H1 (cell line): ENCODE measurements around the gene POLR2A.

Experiments
- CHD1 ChIP-seq: IDR thresholded peaks from 2 replicates; pipeline ENCODE4 v1.6.1; 2012; ENCODE audit warnings: low read depth, low read length, improper control_type of control experiment
- CHD2 ChIP-seq: IDR thresholded peaks from 2 replicates; pipeline ENCODE4 v1.6.1; 2012; ENCODE audit warnings: low read length, improper control_type of control experiment
- EP300 ChIP-seq, 2 experiments: IDR thresholded peaks; 1 replicate in 1 of 2; 2 replicates in 1 of 2; pipeline ENCODE4 v1.6.1; 2011 to 2012; ENCODE audit warnings: low read depth in 2 of 2, low read length in 2 of 2, mild to moderate bottlenecking in 2 of 2, borderline replicate concordance in 1 of 2, inconsistent platforms in 1 of 2, moderate library complexity in 1 of 2
- GABPA ChIP-seq: IDR thresholded peaks from 2 replicates; pipeline ENCODE4 v1.6.1; 2011; ENCODE audit warnings: mild to moderate bottlenecking, low read length, moderate library complexity, borderline replicate concordance; ENCODE audit not compliant: insufficient read depth
- HDAC6 ChIP-seq: IDR thresholded peaks from one replicate; pipeline ENCODE4 v1.7.1; 2012; ENCODE audit warnings: low read depth, mild to moderate bottlenecking, inconsistent platforms, low read length, moderate library complexity
- KDM1A ChIP-seq: fragments of 200-600, 300-600 bp; sonication (generic); IDR thresholded peaks from 2 replicates; pipeline ENCODE4 v1.7.1; 2016; ENCODE audit warnings: mild to moderate bottlenecking, low read length, borderline replicate concordance
- PHF8 ChIP-seq: fragments of 200-600 bp; sonication (generic); conservative IDR thresholded peaks from 2 replicates; pipeline ENCODE4 v1.7.1; 2012; ENCODE audit warnings: low read depth, mild to moderate bottlenecking, inconsistent platforms, low read length, moderate library complexity
- POLR2A ChIP-seq, 2 experiments: IDR thresholded peaks; 1 replicate in 1 of 2; 2 replicates in 1 of 2; pipeline ENCODE4 v1.6.1; 2011; ENCODE audit warnings: low read depth in 2 of 2, low read length in 2 of 2, mild to moderate bottlenecking in 2 of 2; ENCODE audit errors: control extremely low read depth in 1 of 2
- RAD21 ChIP-seq, 2 experiments: IDR thresholded peaks in 1 of 2; conservative IDR thresholded peaks in 1 of 2; 2 replicates each; pipeline ENCODE4 v1.6.1; 2011; ENCODE audit warnings: low read depth in 2 of 2, low read length in 2 of 2, improper control_type of control experiment in 1 of 2, inconsistent platforms in 1 of 2, mild to moderate bottlenecking in 1 of 2, moderate library complexity in 1 of 2
- SP1 ChIP-seq: IDR thresholded peaks from 2 replicates; pipeline ENCODE4 v1.6.1; 2011; ENCODE audit warnings: low read depth, low read length
- TAF1 ChIP-seq: IDR thresholded peaks from 2 replicates; pipeline ENCODE4 v1.6.1; 2011; ENCODE audit warnings: mild to moderate bottlenecking, low read depth, low read length
- TBP ChIP-seq: IDR thresholded peaks from 2 replicates; pipeline ENCODE4 v1.6.1; 2011; ENCODE audit warnings: low read depth, low read length, improper control_type of control experiment
- TF ChIP-seq, protein P1 (sequence below), 3 experiments: IDR thresholded peaks; 1 replicate in 2 of 3; 2 replicates in 1 of 3; pipeline versions ENCODE4 v1.5.1 to v1.6.1; 2011; ENCODE audit warnings: low read length in 3 of 3, mild to moderate bottlenecking in 3 of 3, inconsistent platforms in 2 of 3, low read depth in 1 of 3, moderate library complexity in 1 of 3; ENCODE audit not compliant: insufficient read depth in 1 of 3; ENCODE audit errors: control extremely low read depth in 1 of 3
- TF ChIP-seq, protein P2 (sequence below): IDR thresholded peaks from 2 replicates; pipeline ENCODE4 v1.6.1; 2012; ENCODE audit warnings: inconsistent platforms

DNA sequence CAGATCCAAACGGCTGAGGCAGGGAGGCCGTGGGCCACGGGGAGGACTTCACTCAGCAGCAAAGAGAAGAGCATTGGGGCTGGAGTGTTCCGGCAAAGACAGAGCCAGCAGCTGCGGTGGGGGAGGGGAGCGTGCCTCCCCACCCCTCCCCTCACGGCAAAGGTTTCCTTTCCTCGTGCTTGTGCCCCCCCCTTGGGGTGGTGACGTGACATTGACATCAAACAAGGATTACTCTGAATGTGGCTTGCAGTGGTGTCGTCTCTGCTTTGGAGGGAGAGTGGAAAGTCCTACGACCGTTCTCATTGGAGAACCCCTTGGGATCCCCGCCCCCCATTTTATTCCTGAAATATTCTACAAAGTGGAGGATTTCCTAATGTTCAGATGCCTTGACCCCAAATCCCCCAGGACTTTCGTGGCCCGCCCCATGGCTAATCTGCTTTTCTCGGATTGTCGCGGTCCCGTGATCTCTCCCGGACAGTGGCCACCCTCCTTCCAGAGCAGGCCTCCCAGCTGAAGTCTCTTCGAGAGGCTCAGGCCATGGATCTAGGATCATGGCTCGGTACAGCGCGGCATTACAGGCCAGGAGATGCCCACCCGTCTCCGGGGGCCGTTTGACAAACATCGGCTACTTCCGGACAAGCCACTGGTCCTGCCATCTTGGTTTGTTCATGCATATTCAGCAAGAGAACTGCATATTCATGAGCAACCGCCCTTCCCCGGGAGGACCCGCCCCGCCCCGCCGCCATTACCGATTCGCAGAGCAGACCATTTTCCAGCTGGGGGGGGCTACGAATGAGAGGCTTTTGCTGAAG, 705 bp upstream of the POLR2A start:
- TF ChIP-seq POLR2A (IDR thresholded peaks at IDR 0.05; ENCODE audit: control extremely low read depth in 1 of 2, low read depth in 2 of 2, low read length in 2 of 2), result no peak; a peak in 1 of 3 replicates
- TF ChIP-seq HDAC6, result no peak
- TF ChIP-seq, protein P1, sequence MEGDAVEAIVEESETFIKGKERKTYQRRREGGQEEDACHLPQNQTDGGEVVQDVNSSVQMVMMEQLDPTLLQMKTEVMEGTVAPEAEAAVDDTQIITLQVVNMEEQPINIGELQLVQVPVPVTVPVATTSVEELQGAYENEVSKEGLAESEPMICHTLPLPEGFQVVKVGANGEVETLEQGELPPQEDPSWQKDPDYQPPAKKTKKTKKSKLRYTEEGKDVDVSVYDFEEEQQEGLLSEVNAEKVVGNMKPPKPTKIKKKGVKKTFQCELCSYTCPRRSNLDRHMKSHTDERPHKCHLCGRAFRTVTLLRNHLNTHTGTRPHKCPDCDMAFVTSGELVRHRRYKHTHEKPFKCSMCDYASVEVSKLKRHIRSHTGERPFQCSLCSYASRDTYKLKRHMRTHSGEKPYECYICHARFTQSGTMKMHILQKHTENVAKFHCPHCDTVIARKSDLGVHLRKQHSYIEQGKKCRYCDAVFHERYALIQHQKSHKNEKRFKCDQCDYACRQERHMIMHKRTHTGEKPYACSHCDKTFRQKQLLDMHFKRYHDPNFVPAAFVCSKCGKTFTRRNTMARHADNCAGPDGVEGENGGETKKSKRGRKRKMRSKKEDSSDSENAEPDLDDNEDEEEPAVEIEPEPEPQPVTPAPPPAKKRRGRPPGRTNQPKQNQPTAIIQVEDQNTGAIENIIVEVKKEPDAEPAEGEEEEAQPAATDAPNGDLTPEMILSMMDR (IDR thresholded peaks at IDR 0.05; ENCODE audit: control extremely low read depth in 1 of 3, insufficient read depth in 1 of 3, low read depth in 1 of 3, low read length in 3 of 3), result no peak
- no peak for TF ChIP-seq SP1
- no peak for TF ChIP-seq TBP
- TF ChIP-seq PHF8, result no peak; the same call in 1 of the 2 replicates
- TF ChIP-seq EP300 (IDR thresholded peaks at IDR 0.05; ENCODE audit: borderline replicate concordance in 1 of 2, low read depth in 2 of 2, low read length in 2 of 2), result no peak
- TF ChIP-seq CHD2, result peak; percentile 9; the same call in 1 of the 2 replicates
- no peak for TF ChIP-seq GABPA
- no peak for TF ChIP-seq CHD1
- TF ChIP-seq RAD21 (IDR thresholded peaks at IDR 0.05 in 1 of 2, conservative IDR thresholded peaks at IDR 0.05 in 1 of 2; ENCODE audit: low read depth in 2 of 2, low read length in 2 of 2), result peak in 1 of 2 experiments; percentile 18; a peak in 1 of 4 replicates
- TF ChIP-seq TAF1, result no peak
- TF ChIP-seq KDM1A, result no peak
- TF ChIP-seq, protein P2, sequence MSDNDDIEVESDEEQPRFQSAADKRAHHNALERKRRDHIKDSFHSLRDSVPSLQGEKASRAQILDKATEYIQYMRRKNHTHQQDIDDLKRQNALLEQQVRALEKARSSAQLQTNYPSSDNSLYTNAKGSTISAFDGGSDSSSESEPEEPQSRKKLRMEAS, result peak; percentile 56
